SU-DHL-6 (cell line): ENCODE results near the gene NEK6.

Experiments
- EZH2phosphoT487 ChIP-seq: fragments of 200-600 bp; sonication (generic), shearing (Covaris generic); conservative IDR thresholded peaks from 2 replicates; pipeline ENCODE4 v1.6.1; 2018; ENCODE audit warnings: mild to moderate bottlenecking, antibody characterized with exemption, low read length, moderate library complexity, mixed read lengths
- TF ChIP-seq, protein P1 (sequence below): fragments of 200-600 bp; sonication (generic); IDR thresholded peaks from one replicate; pipeline ENCODE4 v1.5.1; 2017; ENCODE audit warnings: antibody characterized with exemption, mild to moderate bottlenecking, low read length, moderate library complexity; ENCODE audit not compliant: insufficient read depth, poor library complexity, severe bottlenecking

DNA sequence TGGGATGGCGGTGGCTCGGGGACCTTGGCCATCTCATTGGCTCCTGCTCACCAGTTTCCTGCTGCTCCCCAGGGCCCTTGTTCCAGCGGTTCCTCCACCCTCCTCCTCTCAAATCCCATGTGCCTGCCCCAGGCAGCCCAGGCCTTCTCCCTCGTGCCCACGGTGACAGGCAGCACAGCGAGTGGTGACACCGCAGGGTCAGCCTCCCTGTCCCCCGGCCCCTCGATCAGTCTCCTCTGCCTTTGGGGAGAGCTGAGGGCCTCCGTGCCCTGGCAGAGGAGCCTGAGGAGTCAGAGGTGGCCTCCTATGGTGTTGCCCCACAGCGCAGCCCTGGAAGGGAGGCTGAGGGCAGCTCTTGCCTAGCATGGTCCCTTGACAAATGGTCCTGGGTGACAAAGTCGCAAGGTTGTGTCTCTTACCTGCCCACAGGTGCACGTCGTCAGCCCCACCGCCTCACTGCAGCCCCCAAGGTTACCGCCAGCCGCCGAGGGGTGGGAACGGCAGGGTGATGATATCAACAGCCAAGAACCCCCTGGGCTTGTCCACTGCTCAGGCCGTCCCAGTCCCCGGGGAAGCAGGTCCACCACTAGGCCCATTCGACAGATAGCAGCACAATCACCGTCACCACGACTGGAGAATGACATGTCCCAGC lies 49.8 kb downstream of the NEK6 start:
- TF ChIP-seq, protein P1, sequence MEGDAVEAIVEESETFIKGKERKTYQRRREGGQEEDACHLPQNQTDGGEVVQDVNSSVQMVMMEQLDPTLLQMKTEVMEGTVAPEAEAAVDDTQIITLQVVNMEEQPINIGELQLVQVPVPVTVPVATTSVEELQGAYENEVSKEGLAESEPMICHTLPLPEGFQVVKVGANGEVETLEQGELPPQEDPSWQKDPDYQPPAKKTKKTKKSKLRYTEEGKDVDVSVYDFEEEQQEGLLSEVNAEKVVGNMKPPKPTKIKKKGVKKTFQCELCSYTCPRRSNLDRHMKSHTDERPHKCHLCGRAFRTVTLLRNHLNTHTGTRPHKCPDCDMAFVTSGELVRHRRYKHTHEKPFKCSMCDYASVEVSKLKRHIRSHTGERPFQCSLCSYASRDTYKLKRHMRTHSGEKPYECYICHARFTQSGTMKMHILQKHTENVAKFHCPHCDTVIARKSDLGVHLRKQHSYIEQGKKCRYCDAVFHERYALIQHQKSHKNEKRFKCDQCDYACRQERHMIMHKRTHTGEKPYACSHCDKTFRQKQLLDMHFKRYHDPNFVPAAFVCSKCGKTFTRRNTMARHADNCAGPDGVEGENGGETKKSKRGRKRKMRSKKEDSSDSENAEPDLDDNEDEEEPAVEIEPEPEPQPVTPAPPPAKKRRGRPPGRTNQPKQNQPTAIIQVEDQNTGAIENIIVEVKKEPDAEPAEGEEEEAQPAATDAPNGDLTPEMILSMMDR, result no peak
- no peak for TF ChIP-seq EZH2phosphoT487
